HG02970 (cell line): ENCODE measurements around the gene LYPD1.

Source experiments
- ATAC-seq: cut with Tn5 transposase; IDR thresholded peaks from one replicate; pipeline ENCODE4 v1.9.1; 2021; ENCODE audit warnings: mild to moderate bottlenecking, moderate library complexity, moderate number of reproducible peaks; ENCODE audit not compliant: unreplicated experiment, low FRiP score

LYPD1 gene

GRCh38 chr2:132599556-132599955 lies 70.4 kb downstream of the LYPD1 start:
- no peak for ATAC-seq

- ATAC-seq: no peak
These were observed 71.5 kb downstream of the LYPD1 start for GRCh38 chr2:132598536-132598935.

- no peak for ATAC-seq
These were observed 72.2 kb downstream of the LYPD1 start for GRCh38 chr2:132597831-132598230.

GRCh38 chr2:132597166-132597565 lies 72.8 kb downstream of the LYPD1 start:
- ATAC-seq: no peak

- no peak for ATAC-seq
These were observed 74.3 kb downstream of the LYPD1 start for GRCh38 chr2:132595693-132596092.

GRCh38 chr2:132595186-132595585 lies 74.8 kb downstream of the LYPD1 start:
- ATAC-seq: no peak
